ENCODE results near the gene KRT71. TPM values are rescaled to one million over a fixed set of nuclear protein-coding genes. Genes with fewer than 3 reads are reported as not detected.

Gene KRT71
- total RNA-seq, 2 experiments from 2014 or later: not detected

Other genes starting within 250 kb of the KRT71 start
- gene KRT83, start 231.7 kb downstream of the KRT71 start, total RNA-seq: not detected
- gene KRT85, start 185.7 kb downstream of the KRT71 start, total RNA-seq: not detected
- not detected for gene KRT84, start 167.5 kb downstream of the KRT71 start, total RNA-seq
- not detected for gene KRT82, start 146.8 kb downstream of the KRT71 start, total RNA-seq
- gene KRT75, start 118.8 kb downstream of the KRT71 start, total RNA-seq: not detected
- not detected for gene KRT6B, start 101.0 kb downstream of the KRT71 start, total RNA-seq
- not detected for gene KRT6C, start 79.3 kb downstream of the KRT71 start, total RNA-seq
- gene KRT6A, start 59.9 kb downstream of the KRT71 start, total RNA-seq: not detected
- not detected for gene KRT5, start 32.8 kb downstream of the KRT71 start, total RNA-seq
- not detected for gene KRT74, start 20.7 kb upstream of the KRT71 start, total RNA-seq
- gene KRT72, start 48.3 kb upstream of the KRT71 start, total RNA-seq: under 1 TPM in 1 of 2 experiments, not detected in 1; 0.12 TPM
- under 1 TPM; 0.14 to 0.29 TPM for gene KRT73, start 65.4 kb upstream of the KRT71 start, total RNA-seq
- gene KRT2, start 99.1 kb upstream of the KRT71 start, total RNA-seq: not detected
- not detected for gene KRT1, start 127.3 kb upstream of the KRT71 start, total RNA-seq
- not detected for gene KRT77, start 150.4 kb upstream of the KRT71 start, total RNA-seq
- not detected for gene KRT76, start 224.2 kb upstream of the KRT71 start, total RNA-seq
- not detected for gene KRT3, start 243.0 kb upstream of the KRT71 start, total RNA-seq